A549 treated with DMSO at 1 μM for 4 hours (cell line): ENCODE data around the gene UACA. TPM values are rescaled to one million over a fixed set of nuclear protein-coding genes. Genes with fewer than 3 reads are reported as not detected.

Source experiments
- total RNA-seq: library from RNA; stranded (reverse); fragments of 200-300 nt; extraction: Qiagen RNA extraction; gene quantifications from 5 replicates; pipeline ENCODE4 v1.2.3, GENCODE V29; 2022; ENCODE audit warnings: low read depth

The UACA gene, protein sequence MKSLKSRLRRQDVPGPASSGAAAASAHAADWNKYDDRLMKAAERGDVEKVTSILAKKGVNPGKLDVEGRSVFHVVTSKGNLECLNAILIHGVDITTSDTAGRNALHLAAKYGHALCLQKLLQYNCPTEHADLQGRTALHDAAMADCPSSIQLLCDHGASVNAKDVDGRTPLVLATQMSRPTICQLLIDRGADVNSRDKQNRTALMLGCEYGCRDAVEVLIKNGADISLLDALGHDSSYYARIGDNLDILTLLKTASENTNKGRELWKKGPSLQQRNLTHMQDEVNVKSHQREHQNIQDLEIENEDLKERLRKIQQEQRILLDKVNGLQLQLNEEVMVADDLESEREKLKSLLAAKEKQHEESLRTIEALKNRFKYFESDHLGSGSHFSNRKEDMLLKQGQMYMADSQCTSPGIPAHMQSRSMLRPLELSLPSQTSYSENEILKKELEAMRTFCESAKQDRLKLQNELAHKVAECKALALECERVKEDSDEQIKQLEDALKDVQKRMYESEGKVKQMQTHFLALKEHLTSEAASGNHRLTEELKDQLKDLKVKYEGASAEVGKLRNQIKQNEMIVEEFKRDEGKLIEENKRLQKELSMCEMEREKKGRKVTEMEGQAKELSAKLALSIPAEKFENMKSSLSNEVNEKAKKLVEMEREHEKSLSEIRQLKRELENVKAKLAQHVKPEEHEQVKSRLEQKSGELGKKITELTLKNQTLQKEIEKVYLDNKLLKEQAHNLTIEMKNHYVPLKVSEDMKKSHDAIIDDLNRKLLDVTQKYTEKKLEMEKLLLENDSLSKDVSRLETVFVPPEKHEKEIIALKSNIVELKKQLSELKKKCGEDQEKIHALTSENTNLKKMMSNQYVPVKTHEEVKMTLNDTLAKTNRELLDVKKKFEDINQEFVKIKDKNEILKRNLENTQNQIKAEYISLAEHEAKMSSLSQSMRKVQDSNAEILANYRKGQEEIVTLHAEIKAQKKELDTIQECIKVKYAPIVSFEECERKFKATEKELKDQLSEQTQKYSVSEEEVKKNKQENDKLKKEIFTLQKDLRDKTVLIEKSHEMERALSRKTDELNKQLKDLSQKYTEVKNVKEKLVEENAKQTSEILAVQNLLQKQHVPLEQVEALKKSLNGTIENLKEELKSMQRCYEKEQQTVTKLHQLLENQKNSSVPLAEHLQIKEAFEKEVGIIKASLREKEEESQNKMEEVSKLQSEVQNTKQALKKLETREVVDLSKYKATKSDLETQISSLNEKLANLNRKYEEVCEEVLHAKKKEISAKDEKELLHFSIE (N-terminal part only)
- 50.0 to 68.4 TPM (median 60.1 TPM) in 5 replicates for total RNA-seq

GRCh38 chr15:70763120-70763949 is at the start of gene UACA:
Gene UACA, minus strand, starts transcription at chr15:70763558. Its CDS starts 151 bp downstream, at chr15:70763407.

Other genes with a start within 250 kb of the UACA start
- 52.1 to 84.0 TPM (median 73.8 TPM) in 5 replicates for gene LARP6, start 90.6 kb upstream of the UACA start, total RNA-seq
- 5.0 to 6.8 TPM (median 6.6 TPM) in 5 replicates for gene THAP10, start 128.9 kb upstream of the UACA start, total RNA-seq
- 3.6 to 5.4 TPM (median 4.8 TPM) in 5 replicates for gene LRRC49, start 129.3 kb upstream of the UACA start, total RNA-seq